Posterior cingulate gyrus (tissue), 11 donors: ENCODE data around the gene TNFRSF1A.

Experiments used
- DNase-seq, 10 donors: peaks; one replicate each; pipeline versions ENCODE4 v3.0.0 to v3.0.0-alpha.2; 2020 to 2021; ENCODE audit warnings: mixed read lengths in 3 of 10
- intact Hi-C: fragments of 100-400 bp; cut with DNase I; formaldehyde crosslinking; loops from one replicate; pipeline ENCODE4 v1.15.1; 2023

TNFRSF1A gene

GRCh38 chr12:6341417-6342139, at the start of gene TNFRSF1A:
Gene TNFRSF1A (minus strand): TSS chr12:6342076. CDS start chr12:6341814, 262 bp downstream.
- intact Hi-C loops, result no loop called here

DNA sequence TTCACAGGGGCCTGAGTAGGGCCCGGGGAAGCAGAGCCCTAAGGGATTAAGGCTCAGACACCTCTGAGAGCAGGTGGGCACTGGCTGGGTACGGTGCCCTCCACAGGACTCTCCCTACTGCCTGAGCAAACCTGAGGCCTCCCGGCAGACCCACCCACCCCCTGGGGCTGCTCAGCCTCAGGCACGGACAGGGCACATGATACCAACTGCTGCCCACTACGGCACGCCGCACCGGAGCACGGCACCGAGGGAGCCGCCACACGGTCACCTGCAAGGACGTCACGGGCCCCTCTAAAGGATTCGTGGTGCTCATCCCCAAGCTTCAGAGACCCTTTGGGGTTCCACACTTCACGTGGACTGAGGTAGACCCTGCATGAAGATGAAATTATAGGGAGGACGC, 49.1 kb upstream of the TNFRSF1A start:
- peak in 1 of 10 donors; percentile 63 for DNase-seq
- intact Hi-C loops, result no loop called here

More at GRCh38 chr12:6341417-6342139, at the start of gene TNFRSF1A:
- DNase-seq, result peak in 2 of 10 donors; percentile 90

DNA sequence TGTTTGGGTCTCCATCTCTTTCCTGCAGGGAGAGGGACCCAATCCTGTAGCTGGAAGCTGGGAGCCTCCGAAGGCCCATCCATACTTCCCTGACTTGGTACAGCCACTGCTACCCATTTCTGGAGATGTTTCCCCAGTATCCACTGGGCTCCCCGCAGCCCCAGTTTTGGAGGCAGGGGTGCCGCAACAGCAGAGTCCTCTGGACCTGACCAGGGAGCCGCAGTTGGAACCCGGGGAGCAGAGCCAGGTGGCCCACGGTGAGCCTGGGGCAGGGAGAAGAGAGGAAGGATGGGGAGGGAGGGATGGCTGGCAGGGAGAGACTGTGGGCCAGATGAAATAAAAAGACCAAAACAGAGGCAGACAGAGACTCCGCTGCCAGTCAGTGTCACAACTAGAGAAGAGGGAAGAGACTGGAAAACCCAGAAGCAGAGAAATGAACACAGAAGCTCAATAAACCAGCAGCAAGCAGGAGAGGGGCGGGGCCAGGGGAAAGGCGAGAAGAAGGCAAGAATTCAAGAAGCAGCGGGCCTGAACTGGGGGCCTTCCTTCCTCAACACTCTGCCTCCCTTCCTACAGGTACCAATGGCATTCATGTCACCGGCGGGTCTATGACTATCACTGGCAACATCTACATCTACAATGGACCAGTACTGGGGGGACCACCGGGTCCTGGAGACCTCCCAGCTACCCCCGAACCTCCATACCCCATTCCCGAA, 48.4 kb upstream of the TNFRSF1A start:
- DNase-seq, result peak in 1 of 10 donors; percentile 58
- intact Hi-C loops, result no loop called here

DNA sequence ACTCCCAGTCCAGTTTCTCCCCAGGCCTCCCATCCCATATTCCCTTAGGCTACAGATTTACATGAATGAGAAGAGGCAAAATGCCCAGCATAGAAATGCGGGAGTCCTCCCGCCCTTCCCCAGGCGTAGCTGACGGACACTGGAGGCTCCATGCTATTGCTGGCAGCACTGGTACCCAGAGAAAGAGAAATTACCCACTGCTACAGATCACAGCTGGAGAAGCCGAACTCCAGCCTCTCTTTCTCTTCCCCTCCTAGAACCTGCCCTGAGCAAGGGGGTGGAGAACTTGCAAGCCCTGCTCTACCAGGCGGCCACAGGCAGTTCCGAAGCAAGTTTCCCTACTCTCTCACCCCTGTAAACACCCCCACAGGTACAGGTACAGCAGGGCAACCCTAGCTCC, 45.7 kb upstream of the TNFRSF1A start:
- intact Hi-C loops, result no loop called here
- DNase-seq, result no peak

DNA sequence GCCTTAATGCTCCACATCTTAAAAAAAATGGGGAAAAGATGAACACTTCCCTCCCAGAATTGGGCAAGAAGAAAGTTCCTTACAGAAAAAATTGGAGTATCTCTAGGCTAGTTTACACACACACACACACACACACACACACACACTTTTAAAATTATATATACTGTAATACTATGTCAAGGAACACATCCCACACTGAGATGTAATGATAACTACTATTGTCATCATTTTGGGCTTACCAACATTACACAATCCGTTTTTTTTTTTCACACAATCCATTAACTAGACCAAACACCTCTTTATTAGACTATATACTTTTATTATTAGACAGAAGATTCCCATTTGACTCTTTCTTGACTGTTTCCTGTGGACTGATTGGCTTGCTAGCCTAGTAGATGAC, 44.6 kb upstream of the TNFRSF1A start:
- intact Hi-C loops, result no loop called here
- DNase-seq, result no peak

- intact Hi-C loops, result no loop called here
Observed at GRCh38 chr12:6386038-6386437, 44.2 kb upstream of the TNFRSF1A start.

GRCh38 chr12:6384499-6385436, 42.9 kb upstream of the TNFRSF1A start:
- intact Hi-C loops, result no loop called here
- DNase-seq, result peak in 2 of 10 donors; percentile 54 to 73

More at GRCh38 chr12:6386038-6386437, 44.2 kb upstream of the TNFRSF1A start:
- peak in 1 of 10 donors; percentile 66 for DNase-seq

DNA sequence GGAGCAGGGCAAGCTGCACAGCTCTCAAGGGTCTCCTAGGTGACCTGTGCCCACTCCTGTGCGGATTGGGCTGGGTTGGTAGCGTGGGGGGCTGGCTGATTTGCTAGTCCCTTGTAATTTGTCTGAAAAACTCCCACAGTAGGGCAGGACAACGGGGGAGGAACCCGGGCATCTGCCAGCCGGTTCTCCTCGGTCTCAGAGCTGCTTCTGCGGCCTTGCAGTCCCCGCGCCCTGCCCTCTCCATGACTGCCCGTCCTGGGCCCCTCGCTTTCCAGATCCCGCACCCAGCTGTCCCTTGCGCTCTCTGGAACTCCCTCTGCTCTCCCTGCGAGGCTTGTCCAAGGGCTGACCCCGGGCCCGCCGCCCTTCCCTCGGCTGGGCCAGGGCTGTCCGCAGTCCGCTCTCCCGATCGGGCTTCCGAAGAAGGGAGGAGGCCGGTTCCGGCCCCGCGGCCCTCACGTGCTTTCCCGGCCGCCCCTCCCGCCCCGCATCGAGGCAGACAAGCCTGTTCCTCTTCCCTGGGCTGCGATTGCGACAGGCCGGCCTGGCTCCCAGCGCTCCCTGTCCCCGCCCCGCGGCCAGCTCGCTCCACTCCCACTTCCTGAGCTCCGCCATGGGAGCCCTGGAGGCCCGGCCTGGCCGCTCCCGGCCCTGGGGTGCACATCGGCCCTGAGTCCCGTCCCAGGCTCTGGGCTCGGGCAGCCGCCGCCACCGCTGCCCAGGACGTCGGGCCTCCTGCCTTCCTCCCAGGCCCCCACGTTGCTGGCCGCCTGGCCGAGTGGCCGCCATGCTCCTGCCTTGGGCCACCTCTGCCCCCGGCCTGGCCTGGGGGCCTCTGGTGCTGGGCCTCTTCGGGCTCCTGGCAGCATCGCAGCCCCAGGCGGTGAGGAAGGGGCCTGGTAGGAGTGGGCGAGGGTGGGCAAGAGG, 42.0 kb upstream of the TNFRSF1A start, which contains the start of gene LTBR:
LTBR (plus strand) TSS at position 591 of the 927 bp plus-strand sequence; CDS start at position 788, 197 bp downstream.
- intact Hi-C loops, result no loop called here
- peak; percentile 51 to 96 (median 66) for DNase-seq

DNA sequence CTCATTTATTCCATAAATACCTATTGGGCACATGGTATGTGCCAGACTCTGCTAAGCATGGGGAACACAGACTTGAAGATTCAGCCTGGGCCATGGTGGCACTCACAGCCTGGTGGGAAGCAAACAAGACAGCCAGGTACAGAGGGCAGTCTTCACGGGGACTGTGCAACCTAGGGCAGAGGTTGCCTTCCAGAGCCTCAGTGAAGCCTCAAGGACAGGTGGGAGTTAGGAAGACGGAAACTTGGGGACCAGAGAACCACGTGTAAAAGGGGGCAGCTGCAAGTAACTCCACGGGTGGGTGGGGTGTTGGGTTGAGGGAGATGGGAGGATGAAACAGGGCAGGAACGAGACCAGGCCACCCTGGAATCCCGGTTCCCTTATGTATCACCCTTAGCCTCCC, 41.1 kb upstream of the TNFRSF1A start:
- DNase-seq, result peak in 1 of 10 donors; percentile 43
- intact Hi-C loops, result no loop called here

GRCh38 chr12:6382371-6382770, 40.5 kb upstream of the TNFRSF1A start:
- intact Hi-C loops, result no loop called here
- peak in 1 of 10 donors; percentile 8 for DNase-seq

GRCh38 chr12:6380141-6381121, 38.6 kb upstream of the TNFRSF1A start:
- intact Hi-C loops, result no loop called here

DNA sequence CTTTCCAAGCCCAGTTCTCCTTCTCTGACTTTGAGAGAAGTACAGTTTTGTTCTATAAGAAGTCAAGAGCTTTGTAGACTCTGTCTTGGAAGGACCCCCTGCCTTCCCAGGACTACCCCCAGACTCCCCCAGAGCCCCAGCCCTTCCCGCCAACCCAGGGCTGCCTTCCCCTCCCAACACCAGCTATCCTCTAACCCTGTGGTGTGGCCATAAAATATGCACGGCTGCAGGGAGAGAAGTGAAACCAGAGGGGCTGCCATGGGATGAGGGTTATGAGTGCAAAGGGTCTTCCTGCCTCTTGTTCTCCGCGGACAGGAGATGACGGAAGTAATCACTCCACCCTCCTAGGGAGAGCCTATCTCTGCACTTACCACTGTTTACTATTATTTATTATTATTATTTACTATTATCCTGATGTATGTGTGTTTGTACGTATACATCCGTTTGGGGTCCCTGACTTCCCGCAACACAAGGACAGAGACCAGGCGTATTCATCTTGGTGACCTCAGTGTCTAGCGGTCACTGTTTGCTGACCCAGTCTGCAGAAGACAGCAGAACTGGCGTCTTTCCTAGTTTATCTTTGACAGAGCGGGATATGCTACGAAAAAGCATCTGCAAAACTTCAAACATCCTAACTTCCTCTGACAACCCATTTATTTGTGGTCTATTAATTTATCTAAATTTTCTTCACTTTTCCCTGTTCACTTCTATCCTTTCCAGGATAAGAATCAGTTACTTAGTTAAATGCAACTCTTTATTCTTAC, 37.0 kb upstream of the TNFRSF1A start:
- DNase-seq, result peak in 1 of 10 donors; percentile 62
- intact Hi-C loops, result no loop called here

More at GRCh38 chr12:6380141-6381121, 38.6 kb upstream of the TNFRSF1A start:
- DNase-seq, result peak in 1 of 10 donors; percentile 49

GRCh38 chr12:6377667-6377994, 35.8 kb upstream of the TNFRSF1A start:
- intact Hi-C loops, result no loop called here
- DNase-seq, result peak in 1 of 10 donors; percentile 34

- intact Hi-C loops, result no loop called here
- peak in 1 of 10 donors; percentile 75 for DNase-seq
Observed at GRCh38 chr12:6376870-6377666, 35.2 kb upstream of the TNFRSF1A start.

DNA sequence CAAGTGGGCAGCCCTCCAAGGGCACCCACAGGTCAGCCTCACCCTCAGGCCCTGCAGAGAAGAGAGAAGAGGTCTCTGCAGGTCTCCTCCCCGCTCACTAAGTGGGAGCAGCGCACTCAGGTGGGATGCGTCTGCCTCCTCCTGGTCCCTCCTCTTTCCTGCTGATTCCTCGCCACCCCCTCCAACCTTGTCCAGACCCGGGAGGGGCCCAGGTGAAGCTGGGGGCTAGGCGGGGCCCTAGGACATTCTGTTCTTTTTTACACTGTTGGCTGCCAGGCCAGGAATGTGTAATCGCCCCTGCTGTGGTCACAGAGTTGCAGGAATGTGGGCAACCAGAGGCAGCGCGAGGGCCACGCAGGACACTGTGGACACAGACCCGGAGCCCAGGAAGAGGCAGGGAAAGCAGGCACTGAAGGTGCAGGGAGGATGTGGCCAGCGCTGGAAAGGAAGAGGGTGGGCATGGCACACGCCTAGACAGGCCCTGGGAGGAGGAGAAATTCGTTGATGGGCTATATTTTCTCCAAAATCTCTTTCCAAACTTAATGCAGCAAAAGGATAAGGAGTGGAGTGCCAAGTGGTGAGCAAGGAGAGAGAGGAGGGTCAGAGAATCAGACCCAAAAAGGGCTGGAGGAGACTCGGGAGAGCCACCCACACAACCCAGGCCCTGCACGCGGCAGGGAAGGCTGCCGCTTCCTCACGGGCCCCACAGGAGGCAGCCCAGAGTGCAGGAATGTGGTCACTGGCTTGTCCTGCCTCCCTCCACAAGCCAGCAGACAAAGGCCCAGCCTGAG, 34.4 kb upstream of the TNFRSF1A start:
- intact Hi-C loops, result no loop called here
- peak in 1 of 10 donors; percentile 67 for DNase-seq
